HG02981 (cell line): ENCODE measurements around the gene CMSS1.

Source experiments
- ATAC-seq: cut with Tn5 transposase; IDR thresholded peaks from one replicate; pipeline ENCODE4 v1.9.1; 2021; ENCODE audit warnings: mild to moderate bottlenecking, moderate library complexity; ENCODE audit not compliant: unreplicated experiment

The CMSS1 gene

GRCh38 chr3:99928771-99929744 lies 111.4 kb downstream of the CMSS1 start:
- ATAC-seq: no peak

DNA sequence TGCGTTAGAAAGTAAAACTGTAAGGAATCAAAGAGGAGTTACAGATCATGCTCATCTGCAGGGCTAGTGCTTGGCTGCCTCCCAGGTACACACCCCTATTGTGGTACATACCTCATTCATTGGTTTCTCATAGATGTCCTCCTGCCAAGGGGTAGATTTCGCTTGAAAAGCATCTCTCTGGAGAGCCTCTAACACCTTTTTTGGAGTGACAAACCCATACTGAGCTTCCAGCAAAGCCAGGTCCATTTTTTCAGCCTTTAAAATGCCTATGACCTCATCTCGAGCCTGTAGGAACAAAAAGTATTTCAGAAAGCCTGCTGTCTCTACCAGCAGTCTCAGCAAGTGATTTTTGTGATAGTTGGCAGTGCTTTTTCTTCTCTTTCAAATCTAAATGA lies 112.1 kb downstream of the CMSS1 start:
- ATAC-seq: no peak

GRCh38 chr3:99931059-99931458 lies 113.4 kb downstream of the CMSS1 start:
- no peak for ATAC-seq

DNA sequence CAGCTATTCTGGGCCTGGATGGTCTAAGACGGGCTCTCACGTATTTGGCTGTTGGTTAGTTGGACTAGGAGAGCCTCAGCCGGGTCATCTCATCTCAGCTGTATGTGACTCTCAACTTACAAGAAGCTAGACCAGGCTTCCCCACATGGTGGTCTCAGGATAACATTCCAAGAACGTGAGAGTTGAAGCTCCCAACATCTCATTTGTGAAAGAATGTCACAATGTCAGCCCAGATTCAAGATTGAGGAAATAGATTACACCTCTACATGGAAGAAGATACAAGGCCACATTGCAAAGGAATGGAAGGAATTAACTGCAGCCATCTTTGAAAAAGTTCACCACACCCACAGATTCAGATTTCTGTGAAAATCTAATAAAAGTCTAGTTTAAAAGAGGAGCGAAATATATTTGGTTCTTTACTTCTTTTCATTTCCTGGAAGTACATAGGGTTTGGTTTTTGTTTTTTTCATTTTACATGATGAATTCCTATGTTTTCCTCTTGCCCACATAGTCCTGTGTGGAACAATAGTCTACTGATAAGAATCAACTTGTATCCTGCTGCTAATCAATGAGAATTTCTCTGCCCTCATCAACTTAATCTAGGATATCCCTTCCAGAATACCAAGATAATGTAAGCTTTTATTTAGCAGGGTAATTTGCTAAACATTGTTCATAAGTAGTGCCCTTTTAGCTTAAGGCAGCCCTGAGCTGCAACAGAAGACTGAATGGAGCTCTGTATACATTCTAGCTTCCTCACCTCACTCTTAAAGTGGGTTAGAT lies 116.5 kb downstream of the CMSS1 start:
- ATAC-seq: no peak

DNA sequence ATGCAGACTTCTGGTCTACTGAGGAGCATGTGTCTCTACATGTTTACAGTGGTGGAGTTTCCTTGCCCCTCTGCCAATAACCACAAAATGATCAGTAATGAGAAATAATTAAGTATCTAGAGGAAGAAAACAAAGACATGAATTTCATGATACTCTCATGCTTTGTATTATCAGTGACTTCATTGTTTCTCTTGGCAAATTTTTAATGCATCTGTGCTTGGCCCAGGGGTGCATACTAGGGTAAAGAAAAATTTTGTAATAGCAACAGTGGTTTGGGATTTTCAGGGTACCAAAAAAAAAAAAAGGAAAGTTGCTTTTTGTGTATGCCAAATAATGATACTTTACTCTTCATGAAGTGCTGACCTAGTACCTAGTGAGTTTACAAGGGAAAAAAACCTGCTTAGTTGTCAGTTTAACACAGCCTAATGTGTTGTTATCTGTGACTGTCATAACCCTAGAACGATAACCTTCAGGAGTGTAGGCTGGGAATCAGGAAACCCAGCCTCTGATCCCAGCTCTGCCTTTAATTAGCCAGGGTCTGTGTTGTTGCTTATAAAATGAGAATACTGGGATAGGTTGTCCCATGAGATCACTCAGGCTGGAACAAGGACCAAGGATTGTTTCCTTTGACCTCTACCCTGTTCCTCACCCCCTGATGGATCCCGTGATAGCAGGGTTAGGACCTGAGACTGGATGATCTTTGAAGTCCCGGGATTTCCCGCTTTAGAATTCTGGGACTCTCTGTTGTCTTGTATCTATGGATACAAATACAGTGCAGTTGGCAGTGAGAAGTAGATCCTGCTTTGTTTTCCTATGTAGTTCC lies 117.5 kb downstream of the CMSS1 start:
- no peak for ATAC-seq

DNA sequence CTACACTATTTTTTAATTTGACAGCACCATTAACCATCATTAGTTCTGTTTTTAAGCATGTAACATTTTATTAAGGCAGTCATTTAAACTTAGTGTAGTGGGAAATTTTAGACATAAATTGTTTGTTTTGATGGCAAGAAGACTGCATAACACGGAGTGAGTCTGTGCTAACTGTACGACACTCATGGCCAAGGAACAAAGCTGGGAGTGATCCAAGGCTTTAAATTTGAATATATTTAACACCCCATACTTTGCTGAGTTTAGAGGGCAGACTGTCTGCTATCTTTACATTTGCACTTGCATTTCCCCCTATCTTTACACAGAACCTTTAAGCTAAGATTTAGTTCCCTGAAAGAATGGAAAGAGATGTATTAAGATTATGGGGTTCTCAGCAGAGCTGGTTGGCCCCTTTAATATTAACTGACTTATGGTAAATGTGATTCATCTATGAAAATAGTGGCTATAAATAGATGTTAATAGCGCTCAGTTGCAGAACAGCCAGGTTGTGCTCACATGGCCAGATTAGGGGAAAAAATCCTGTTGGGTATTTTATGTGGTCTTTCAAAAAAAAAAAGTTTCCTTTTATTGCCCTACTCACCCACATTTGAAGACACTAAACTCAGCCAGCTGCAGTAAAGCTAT lies 120.7 kb downstream of the CMSS1 start:
- ATAC-seq: no peak

GRCh38 chr3:99939876-99940275 lies 122.2 kb downstream of the CMSS1 start:
- ATAC-seq: no peak

GRCh38 chr3:99940350-99940749 lies 122.7 kb downstream of the CMSS1 start:
- no peak for ATAC-seq

DNA sequence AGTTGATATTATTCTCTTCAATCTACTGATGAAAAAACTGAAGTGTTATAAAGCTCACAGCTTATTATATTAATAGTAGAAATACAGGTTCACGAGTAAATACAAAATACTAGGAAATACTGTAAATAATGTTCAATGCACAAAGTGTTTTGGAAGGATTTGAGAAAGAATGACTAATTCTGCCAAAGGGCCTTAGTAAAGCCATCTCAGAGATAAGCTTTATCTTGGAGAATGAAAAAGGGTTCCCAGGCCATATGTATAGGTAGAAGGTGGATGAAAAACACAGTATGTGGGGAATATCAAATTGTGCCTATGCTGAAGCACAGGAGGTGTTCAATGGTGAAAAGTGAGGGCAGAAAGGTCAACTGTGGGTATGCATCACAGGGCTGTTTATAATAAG lies 123.5 kb downstream of the CMSS1 start:
- no peak for ATAC-seq

DNA sequence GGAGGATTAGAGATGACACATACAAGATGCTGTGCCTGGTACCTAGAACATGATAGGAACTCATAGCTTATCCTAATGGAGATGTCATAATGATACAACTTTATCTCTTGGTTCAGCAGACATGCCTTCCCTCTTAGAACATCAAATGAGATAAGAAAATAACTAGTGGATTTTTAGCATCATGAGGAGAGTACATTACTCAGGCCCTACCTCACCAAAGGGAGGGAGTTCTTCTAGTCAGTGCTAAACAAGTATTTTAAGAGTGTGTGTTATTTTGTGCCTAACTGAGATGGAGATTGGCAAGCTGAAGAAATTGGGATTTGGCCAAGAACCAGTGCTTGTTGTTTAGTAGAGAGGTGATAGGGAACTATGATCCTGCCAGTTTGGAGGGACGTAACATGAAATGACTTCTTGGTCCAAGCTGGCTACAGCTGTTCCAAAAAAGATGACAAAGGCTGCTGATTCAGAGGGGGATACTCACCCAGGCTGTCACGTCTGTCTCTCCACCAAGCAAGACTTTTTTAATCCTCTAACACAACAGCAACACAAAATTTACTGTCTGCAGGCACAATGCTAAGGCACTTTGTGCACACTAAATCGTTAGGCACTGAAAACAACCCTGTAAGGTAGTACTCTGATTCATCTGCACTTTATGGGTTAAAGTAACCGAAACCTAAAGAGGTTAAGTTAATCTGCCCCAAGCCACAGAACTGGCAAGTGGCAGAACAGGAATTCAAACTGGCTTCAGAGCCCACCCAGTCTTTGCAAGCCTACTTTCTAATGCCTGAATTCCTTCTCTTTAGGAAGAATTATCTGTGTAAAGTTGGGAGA lies 126.5 kb downstream of the CMSS1 start:
- no peak for ATAC-seq

DNA sequence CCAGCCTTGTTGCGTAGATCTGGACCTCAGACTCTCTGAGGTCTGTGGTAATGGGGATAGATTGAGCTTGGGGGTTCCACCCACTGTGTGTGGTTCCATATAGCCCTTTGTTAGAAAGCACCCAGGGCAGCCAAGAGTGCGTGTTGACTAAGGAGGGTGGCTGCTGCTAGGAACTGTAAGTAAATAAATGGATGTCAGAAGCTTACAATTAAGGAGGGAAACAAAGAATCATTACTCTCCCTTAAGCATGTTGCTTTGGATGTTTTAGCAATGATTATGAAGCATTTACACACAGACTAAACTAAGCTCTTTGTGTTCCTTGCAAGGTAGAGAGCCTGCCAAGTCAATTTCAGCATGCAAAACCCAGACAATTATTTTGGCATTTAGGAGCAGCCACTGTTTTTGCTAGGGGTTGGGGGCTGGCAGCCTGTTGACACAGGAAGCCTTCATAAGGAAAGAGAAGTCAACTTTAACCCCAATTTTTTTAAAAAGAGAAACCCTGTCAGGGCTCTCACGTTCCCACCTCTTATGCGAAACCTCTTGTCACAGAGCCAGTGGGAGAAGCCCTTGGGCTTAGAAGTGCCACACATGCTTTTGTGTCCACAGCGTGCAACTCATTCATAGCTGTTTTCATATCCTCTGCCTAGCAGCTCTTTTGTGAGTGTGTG lies 127.8 kb downstream of the CMSS1 start:
- no peak for ATAC-seq

DNA sequence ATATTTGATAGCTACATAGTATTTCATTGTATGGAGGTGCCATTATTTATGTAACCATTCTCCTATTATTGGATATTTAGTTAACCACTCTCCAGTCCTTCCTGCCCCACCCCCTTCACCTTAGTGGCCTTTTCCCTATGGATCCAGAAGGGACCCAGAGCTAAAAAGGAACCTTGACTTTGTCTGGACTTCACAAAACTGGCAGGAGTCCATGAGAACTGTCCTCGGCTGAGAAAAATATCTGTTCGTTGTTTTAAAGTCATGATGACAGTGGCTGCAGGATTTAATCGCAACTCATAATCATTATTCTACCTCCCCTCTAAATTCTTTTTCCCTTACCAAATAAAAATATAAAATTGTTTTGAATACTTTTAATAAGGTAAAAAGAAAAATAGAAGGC lies 129.7 kb downstream of the CMSS1 start:
- no peak for ATAC-seq

GRCh38 chr3:99948467-99949089 lies 130.9 kb downstream of the CMSS1 start:
- ATAC-seq: no peak

GRCh38 chr3:99949956-99950670 lies 132.5 kb downstream of the CMSS1 start:
- ATAC-seq: no peak

GRCh38 chr3:99950921-99951320 lies 133.3 kb downstream of the CMSS1 start:
- ATAC-seq: no peak

DNA sequence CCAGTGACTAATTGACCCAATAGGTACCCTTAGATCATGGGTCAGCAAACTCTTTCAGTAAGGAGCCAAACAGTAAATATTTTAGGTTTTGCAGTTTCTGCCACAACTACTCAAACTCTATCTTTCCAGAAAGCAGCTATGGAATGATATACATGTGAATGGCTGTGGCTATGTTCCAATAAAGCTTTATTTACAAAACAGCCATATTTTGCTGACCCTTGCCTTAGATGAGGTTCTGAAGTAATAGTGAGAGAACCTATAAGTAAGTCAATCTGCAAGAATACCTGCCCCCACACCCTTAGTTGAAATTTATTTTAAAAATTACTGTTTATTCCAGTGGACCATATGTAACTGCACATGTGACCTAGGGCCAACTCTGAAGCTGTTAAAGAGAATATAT lies 134.0 kb downstream of the CMSS1 start:
- no peak for ATAC-seq

DNA sequence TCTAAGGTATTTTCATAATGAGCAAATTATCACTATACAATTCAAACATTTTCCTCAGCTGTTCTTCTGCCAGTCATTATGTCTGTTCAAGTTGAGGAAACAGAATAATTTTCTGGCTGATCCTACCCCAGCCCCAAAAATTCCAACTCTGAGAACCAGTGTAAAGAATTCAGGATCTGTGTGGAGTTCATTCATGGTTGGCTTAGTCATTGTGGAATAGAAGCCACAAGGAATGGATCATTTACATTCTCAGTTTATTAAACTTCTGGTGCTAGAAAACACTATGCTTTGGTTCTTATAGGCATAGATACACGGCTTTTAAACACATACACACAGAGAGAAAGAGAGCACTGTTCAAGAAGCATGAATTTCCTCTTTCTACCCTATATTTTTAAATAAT lies 134.6 kb downstream of the CMSS1 start:
- ATAC-seq: no peak

DNA sequence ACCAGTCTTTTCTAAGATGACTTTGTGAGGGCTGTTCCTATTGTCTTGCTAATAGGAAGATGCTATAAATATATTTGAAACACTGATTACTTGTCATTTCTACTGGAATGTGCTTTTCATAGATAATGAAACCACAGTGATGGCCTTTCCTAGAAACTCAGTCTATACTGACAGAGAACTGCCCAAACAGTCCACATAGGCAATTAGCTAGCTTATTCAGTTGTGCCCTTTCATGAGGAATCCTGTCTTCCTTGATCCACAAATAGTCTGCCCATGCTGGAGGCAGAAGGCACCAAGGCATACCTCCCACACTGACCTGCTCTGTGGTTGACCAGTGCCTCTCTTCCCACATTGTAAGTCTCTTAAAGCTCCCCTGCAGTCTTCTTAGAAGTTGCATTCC lies 135.9 kb downstream of the CMSS1 start:
- ATAC-seq: no peak
